Subcutaneous abdominal adipose tissue (tissue), 5 donors: Measurements from ENCODE around the gene APLF.
A peak's percentile ranks its signal among the peaks of the same experiment; 100 is the strongest.

Experiments used
- H3K27ac ChIP-seq: one replicate; pipeline ENCODE4 v1.7.0; 2013; ENCODE audit warnings: low read depth, mild to moderate bottlenecking, inconsistent platforms, low read length, moderate library complexity
- H3K27me3 ChIP-seq, 5 donors: one replicate each; pipeline ENCODE4 v1.7.0; 2013; ENCODE audit warnings: low read length in 5 of 5, inconsistent platforms in 1 of 5; ENCODE audit not compliant: control insufficient read depth in 5 of 5, insufficient read depth in 4 of 5
- H3K36me3 ChIP-seq, 5 donors: one replicate each; pipeline ENCODE4 v1.7.0; 2013; ENCODE audit warnings: low read length in 5 of 5; ENCODE audit not compliant: control insufficient read depth in 5 of 5, insufficient read depth in 5 of 5
- H3K4me1 ChIP-seq, 5 donors: one replicate each; pipeline ENCODE4 v1.7.0; 2013; ENCODE audit warnings: low read length in 5 of 5, mild to moderate bottlenecking in 3 of 5, moderate library complexity in 1 of 5; ENCODE audit not compliant: control insufficient read depth in 5 of 5, insufficient read depth in 5 of 5
- H3K4me3 ChIP-seq, 5 donors: one replicate each; pipeline ENCODE4 v1.7.0; 2013; ENCODE audit warnings: low read length in 5 of 5, low read depth in 1 of 5
- H3K9ac ChIP-seq, 5 donors: one replicate each; pipeline ENCODE4 v1.7.0; 2013; ENCODE audit warnings: low read length in 5 of 5, mild to moderate bottlenecking in 4 of 5, moderate library complexity in 3 of 5
- H3K9me3 ChIP-seq, 5 donors: one replicate each; pipeline ENCODE4 v1.7.0; 2013; ENCODE audit warnings: low read length in 5 of 5; ENCODE audit not compliant: control insufficient read depth in 5 of 5
- donor health status: healthy.
- donor health status: healthy.
- donor health status: healthy.
- donor health status: healthy.
- donor health status: healthy.

APLF gene

DNA sequence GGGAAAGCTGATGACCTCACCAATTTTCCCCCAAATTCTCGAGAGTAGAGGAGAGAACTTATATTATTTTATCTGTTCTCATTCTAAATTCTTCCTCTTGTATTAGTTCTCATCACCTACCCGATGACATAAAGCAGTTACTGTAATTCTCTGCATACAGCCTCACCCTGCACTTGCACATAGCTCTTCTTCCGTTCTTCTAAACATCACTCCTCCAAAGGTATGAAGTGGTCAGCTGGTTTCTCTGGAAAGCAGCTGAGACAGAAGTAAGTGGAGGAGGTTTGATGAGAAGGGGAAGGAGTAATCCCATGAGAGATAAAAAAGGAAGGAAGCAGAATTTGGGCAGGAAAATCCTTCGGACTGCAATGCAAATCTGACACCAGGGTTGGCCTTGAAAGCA is 39.3 kb upstream of the APLF start:
- Histone ChIP-seq H3K27me3 (no peaks in the 10 kb centered on the region), H3K4me1 (peaks cover 0 to 63% (median 49%) of the 10 kb centered on the region in 5 donors), H3K9ac (peak overlapping the region in 3 of 5 donors; percentile 4 to 54 (median 12)), H3K27ac (peak overlapping the region; percentile 86), H3K36me3 (no peaks in the 10 kb centered on the region), H3K4me3 (no peak overlapping the region), H3K9me3 (no peaks in the 10 kb centered on the region)

GRCh38 chr2:68428746-68429145 is 38.6 kb upstream of the APLF start:
- peak overlapping the region; percentile 86 for H3K27ac ChIP-seq
- peak overlapping the region in 2 of 5 donors; percentile 4 to 54 for H3K9ac ChIP-seq
- no peaks in the 10 kb centered on the region for H3K27me3 ChIP-seq
- H3K4me3 ChIP-seq = no peak overlapping the region
- H3K36me3 ChIP-seq = no peaks in the 10 kb centered on the region
- H3K4me1 ChIP-seq = peaks cover 0 to 68% (median 54%) of the 10 kb centered on the region in 5 donors
- no peaks in the 10 kb centered on the region for H3K9me3 ChIP-seq

- no peaks in the 10 kb centered on the region for H3K27me3 ChIP-seq
- peaks cover 0 to 74% (median 54%) of the 10 kb centered on the region in 5 donors for H3K4me1 ChIP-seq
- peak overlapping the region in 1 of 5 donors; percentile 54 for H3K9ac ChIP-seq
- no peaks in the 10 kb centered on the region for H3K36me3 ChIP-seq
- H3K27ac ChIP-seq = peak overlapping the region; percentile 86
- H3K9me3 ChIP-seq = no peaks in the 10 kb centered on the region
- H3K4me3 ChIP-seq = no peak overlapping the region
Observed at GRCh38 chr2:68429311-68429826, 38.0 kb upstream of the APLF start.

DNA sequence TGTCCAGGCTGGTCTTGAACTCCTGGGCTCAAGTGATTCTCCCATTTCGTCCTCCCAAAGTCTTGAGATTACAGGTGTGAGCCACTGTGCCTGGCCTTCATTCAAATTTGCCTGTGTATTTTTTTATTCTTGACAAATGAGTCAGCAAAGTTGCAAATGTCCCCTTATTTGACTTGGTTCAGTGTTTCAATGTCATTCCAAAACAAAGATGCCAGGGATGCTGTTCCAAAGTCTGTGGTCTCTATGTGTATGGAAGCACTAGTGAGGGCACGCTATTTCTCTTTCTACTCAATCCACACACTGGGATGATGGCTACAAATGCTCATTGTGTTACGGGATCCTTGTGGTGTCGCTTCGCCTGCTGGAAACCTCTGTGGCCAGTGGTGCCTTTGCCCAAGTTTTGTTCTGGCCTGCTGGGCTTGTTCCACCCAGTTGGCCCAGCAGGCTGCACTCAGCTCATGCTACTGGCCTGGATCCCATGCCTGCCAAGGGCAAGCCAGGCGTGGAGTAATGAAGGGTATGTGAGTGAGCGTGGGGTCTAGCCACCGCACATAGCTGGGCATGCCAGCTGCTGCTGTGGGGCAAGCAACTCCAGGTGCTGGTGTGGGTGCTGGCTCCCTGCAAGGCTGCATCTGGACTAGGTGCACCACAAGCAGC is 35.9 kb upstream of the APLF start:
- Histone ChIP-seq H3K27ac (peak overlapping the region; percentile 86), H3K9ac (no peak overlapping the region), H3K27me3 (no peaks in the 10 kb centered on the region), H3K4me3 (no peak overlapping the region), H3K36me3 (no peaks in the 10 kb centered on the region), H3K9me3 (no peaks in the 10 kb centered on the region), H3K4me1 (peaks cover 0 to 89% (median 62%) of the 10 kb centered on the region in 5 donors)

- Histone ChIP-seq H3K27ac (no peak overlapping the region), H3K9ac (no peak overlapping the region), H3K4me3 (peak overlapping the region in 1 of 5 donors; percentile 23), H3K27me3 (no peaks in the 10 kb centered on the region), H3K4me1 (peaks cover 0 to 82% (median 56%) of the 10 kb centered on the region in 5 donors), H3K9me3 (no peaks in the 10 kb centered on the region), H3K36me3 (no peaks in the 10 kb centered on the region)
Observed at GRCh38 chr2:68432696-68433658, 34.4 kb upstream of the APLF start.

DNA sequence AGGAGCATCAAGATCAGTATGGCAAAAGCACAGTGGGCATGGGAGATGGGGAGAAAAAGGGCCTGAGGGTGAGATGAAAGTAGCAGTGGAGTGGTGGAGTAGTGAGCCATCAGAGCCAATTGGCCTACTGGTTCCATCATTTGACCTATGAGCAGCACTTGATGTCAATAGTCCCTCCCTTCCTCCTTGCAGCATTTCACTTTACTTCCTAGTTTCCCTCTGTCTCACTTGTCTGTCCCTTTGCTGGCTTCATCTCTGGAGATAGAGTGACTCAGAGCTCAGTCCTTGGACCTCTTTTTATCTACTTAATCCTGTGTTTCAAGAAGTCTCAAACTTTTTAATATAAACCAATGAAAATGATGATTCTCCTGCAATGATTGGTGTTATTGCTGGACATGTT is 32.4 kb upstream of the APLF start:
- H3K27ac ChIP-seq = peak overlapping the region; percentile 87

DNA sequence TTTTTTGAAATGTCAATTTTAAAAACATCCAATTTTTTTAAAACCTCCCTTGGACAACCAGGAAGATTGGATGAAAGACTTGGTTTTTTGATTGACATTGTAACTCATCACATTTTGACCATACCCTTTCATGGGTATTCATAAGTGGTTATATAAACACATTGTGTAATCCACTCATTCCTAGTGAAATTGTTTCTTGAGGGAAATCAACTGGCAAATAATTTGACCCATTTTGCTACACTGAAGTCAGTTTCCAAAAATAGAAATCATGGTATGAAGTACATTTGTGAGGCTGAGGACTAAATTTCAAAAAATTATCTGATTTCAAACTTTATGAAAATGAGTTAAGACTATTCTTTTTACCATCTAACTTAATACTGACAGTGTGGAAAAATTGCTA is 31.8 kb upstream of the APLF start:
- Histone ChIP-seq H3K9ac (peak overlapping the region in 1 of 5 donors; percentile 58), H3K27ac (peak overlapping the region; percentile 87), H3K9me3 (no peaks in the 10 kb centered on the region), H3K27me3 (no peaks in the 10 kb centered on the region), H3K4me3 (no peak overlapping the region), H3K4me1 (peaks cover 0 to 67% (median 47%) of the 10 kb centered on the region in 5 donors), H3K36me3 (no peaks in the 10 kb centered on the region)

More for the DNA sequence above, 32.4 kb upstream of the APLF start:
- peak overlapping the region in 1 of 5 donors; percentile 8 for H3K9ac ChIP-seq
- no peak overlapping the region for H3K4me3 ChIP-seq
- H3K9me3 ChIP-seq = no peaks in the 10 kb centered on the region
- no peaks in the 10 kb centered on the region for H3K36me3 ChIP-seq
- peaks cover 0 to 67% (median 44%) of the 10 kb centered on the region in 5 donors for H3K4me1 ChIP-seq
- no peaks in the 10 kb centered on the region for H3K27me3 ChIP-seq

GRCh38 chr2:68436270-68436669 is 31.1 kb upstream of the APLF start:
- Histone ChIP-seq H3K27ac (peak overlapping the region; percentile 87), H3K9me3 (no peaks in the 10 kb centered on the region), H3K4me3 (no peak overlapping the region), H3K4me1 (peaks cover 0 to 70% (median 51%) of the 10 kb centered on the region in 5 donors), H3K9ac (peak overlapping the region in 2 of 5 donors; percentile 58 to 67), H3K36me3 (no peaks in the 10 kb centered on the region), H3K27me3 (no peaks in the 10 kb centered on the region)

GRCh38 chr2:68438455-68439303 is 28.7 kb upstream of the APLF start:
- Histone ChIP-seq H3K4me1 (peaks cover 4 to 50% (median 31%) of the 10 kb centered on the region in 5 donors), H3K4me3 (peak overlapping the region in 1 of 5 donors; percentile 6), H3K36me3 (no peaks in the 10 kb centered on the region), H3K27ac (no peak overlapping the region), H3K9me3 (no peaks in the 10 kb centered on the region), H3K27me3 (no peaks in the 10 kb centered on the region), H3K9ac (peak overlapping the region in 1 of 5 donors; percentile 8)
